Activated gamma-delta T cell (primary cell): ENCODE results near the gene CFAP221.
A peak's percentile ranks its signal among the peaks of the same experiment; 100 is the strongest.

Source experiments
- DNase-seq: peaks from one replicate; lab custom pipeline; 2025; lab: John Stamatoyannopoulos, UW

Gene CFAP221

GRCh38 chr2:119680457-119681202 lies 136.4 kb downstream of the CFAP221 start:
- DNase-seq = no peak

- DNase-seq = peak; percentile 9
Observed at GRCh38 chr2:119681203-119681867, 137.1 kb downstream of the CFAP221 start.

GRCh38 chr2:119681868-119682220 lies 137.6 kb downstream of the CFAP221 start:
- DNase-seq = no peak

GRCh38 chr2:119682578-119682977 lies 138.3 kb downstream of the CFAP221 start:
- DNase-seq = no peak

GRCh38 chr2:119683074-119683712 lies 138.9 kb downstream of the CFAP221 start:
- no peak for DNase-seq

- no peak for DNase-seq
Observed at GRCh38 chr2:119683713-119684443, 139.6 kb downstream of the CFAP221 start.

GRCh38 chr2:119684518-119684917 lies 140.3 kb downstream of the CFAP221 start:
- DNase-seq = no peak

- no peak for DNase-seq
Observed at GRCh38 chr2:119688616-119689015, 144.4 kb downstream of the CFAP221 start.

- DNase-seq = no peak
Observed at GRCh38 chr2:119689218-119689617, 145.0 kb downstream of the CFAP221 start.

GRCh38 chr2:119691189-119691588 lies 146.9 kb downstream of the CFAP221 start:
- DNase-seq = no peak

GRCh38 chr2:119691651-119692245 lies 147.5 kb downstream of the CFAP221 start:
- DNase-seq = no peak

GRCh38 chr2:119692310-119692709 lies 148.1 kb downstream of the CFAP221 start:
- DNase-seq = no peak

- no peak for DNase-seq
Observed at GRCh38 chr2:119692954-119693353, 148.7 kb downstream of the CFAP221 start.

GRCh38 chr2:119693567-119693966 lies 149.3 kb downstream of the CFAP221 start:
- DNase-seq = no peak

- DNase-seq = no peak
Observed at GRCh38 chr2:119693967-119694366, 149.7 kb downstream of the CFAP221 start.

GRCh38 chr2:119694470-119694844 lies 150.2 kb downstream of the CFAP221 start:
- DNase-seq = no peak

GRCh38 chr2:119694845-119695521 lies 150.7 kb downstream of the CFAP221 start:
- DNase-seq = no peak

GRCh38 chr2:119696005-119696404 lies 151.8 kb downstream of the CFAP221 start:
- DNase-seq = no peak

GRCh38 chr2:119696494-119697030 lies 152.3 kb downstream of the CFAP221 start:
- no peak for DNase-seq

GRCh38 chr2:119697290-119698020 lies 153.2 kb downstream of the CFAP221 start:
- DNase-seq = no peak
